Liver (tissue), 3 donors: Measurements from ENCODE around the gene ARPIN.

Experiments
- CTCF ChIP-seq: fragments of 150-350 bp; IDR thresholded peaks from 2 replicates; pipeline ENCODE4 v1.5.1; 2017; ENCODE audit warnings: improper control_type of control experiment, low read depth, low read length; ENCODE audit not compliant: missing input control
- FOXA2 ChIP-seq: IDR thresholded peaks from 2 replicates; pipeline ENCODE4 v1.6.1; 2016; ENCODE audit warnings: antibody characterized with exemption
- HNF4A ChIP-seq, 2 donors: conservative IDR thresholded peaks; 2 replicates each; pipeline ENCODE4 v1.6.1; 2016; ENCODE audit warnings: antibody characterized with exemption in 2 of 2, mild to moderate bottlenecking in 2 of 2
- MAX ChIP-seq: IDR thresholded peaks from 2 replicates; pipeline ENCODE4 v1.6.1; 2016; ENCODE audit warnings: antibody characterized with exemption
- RAD21 ChIP-seq, 2 donors: IDR thresholded peaks; 2 replicates each; pipeline ENCODE4 v1.6.1; 2016; ENCODE audit warnings: antibody characterized with exemption in 2 of 2, mild to moderate bottlenecking in 2 of 2
- YY1 ChIP-seq: IDR thresholded peaks from 2 replicates; pipeline ENCODE4 v1.6.1; 2016; ENCODE audit warnings: antibody characterized with exemption, mild to moderate bottlenecking
- donor health status: healthy.
- donor health status: healthy.

DNA sequence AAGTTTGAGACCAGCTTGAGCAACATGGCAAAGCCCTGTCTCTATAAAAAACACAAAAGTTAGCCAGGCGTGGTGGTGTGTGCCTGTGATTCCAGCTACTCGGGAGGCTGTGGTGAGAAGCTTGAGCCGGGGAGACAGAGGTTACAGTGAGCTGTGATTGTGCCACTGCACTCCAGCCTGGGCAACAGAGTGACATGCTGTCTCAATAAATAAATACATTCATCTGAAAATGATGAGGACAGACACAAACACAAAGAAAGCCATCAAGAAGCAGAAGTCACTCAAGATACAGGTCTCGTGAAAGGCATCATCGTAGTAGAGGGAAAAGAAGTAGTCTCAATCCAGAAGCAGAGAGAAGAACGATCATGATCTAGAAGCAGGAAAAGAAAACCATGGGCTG is 37.0 kb downstream of the ARPIN start:
- no peak for TF ChIP-seq CTCF
- no peak for TF ChIP-seq YY1
- no peak for TF ChIP-seq HNF4A (conservative IDR thresholded peaks at IDR 0.05)
- no peak for TF ChIP-seq MAX
- TF ChIP-seq FOXA2, result no peak
- no peak for TF ChIP-seq RAD21 (IDR thresholded peaks at IDR 0.05)
